Smooth muscle cell of trachea (primary cell): ENCODE results near the gene RANBP17. TPM values are rescaled to one million over a fixed set of nuclear protein-coding genes. Genes with fewer than 3 reads are reported as not detected.

Experiments used
- total RNA-seq: library from RNA; depleted of rRNA; stranded (reverse); fragments of >200 nt; gene quantifications from 2 replicates; pipeline ENCODE4 v1.2.1, GENCODE V29; 2014

Gene RANBP17
- total RNA-seq, result 0.83 and 6.8 TPM in 2 replicates

GRCh38 chr5:170861917-170862766, at the start of gene RANBP17:
Gene RANBP17, plus strand, starts transcription at chr5:170862018.

GRCh38 chr5:171308453-171309275, 446.8 kb downstream of the RANBP17 start, which contains the start of gene TLX3:
Gene TLX3, plus strand, starts transcription at chr5:171309248. Its CDS starts 118 bp downstream, at chr5:171309366.

Other genes with a start within 250 kb of the RANBP17 start
- not detected in 2 replicates for gene GABRP, start 78.3 kb upstream of the RANBP17 start, total RNA-seq